NCI-H1694 (cell line): Measurements from ENCODE around the gene FADS6.
"Not testable (repeated sequence)": the region's sequence is repeated elsewhere in the genome, so short reads cannot be mapped to it uniquely, and the experiment has no call there.

ENCODE experiments used
- DNase-seq: peaks from one replicate; lab custom pipeline; 2025; lab: John Stamatoyannopoulos, UW

The FADS6 gene

DNA sequence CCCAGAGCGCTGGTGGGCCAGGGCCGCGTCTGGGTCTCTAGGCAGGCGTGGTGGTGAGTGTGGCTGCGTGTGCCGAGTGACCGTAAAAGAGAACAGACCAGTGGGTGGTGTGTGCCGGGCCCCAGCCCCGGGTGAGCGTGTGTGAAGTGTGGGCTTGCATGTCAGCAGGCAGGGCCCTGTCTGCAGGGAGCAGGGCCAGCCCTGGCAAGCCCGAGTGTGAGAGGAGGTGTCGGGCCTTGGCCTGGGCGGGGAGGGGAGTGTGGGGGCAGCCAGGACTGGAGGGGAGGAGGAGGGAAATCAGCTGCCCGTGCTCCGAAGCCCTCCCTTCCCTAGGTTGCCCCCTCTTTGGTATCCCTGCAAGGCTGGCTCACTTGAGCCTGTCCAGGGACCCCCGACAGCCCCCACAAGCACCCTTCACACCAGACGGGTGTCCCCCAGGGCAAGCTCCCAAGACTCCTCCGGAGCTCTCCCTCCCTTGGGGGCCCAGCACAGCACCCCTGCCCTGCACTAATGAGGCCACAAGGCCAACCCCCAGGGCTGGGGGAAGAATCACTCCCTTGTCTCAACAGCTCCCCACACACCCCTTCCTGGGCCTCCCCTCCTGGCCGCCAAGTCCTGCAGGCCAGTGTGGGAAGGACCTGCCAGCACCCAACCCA lies 27.7 kb upstream of the FADS6 start:
- no peak for DNase-seq

DNA sequence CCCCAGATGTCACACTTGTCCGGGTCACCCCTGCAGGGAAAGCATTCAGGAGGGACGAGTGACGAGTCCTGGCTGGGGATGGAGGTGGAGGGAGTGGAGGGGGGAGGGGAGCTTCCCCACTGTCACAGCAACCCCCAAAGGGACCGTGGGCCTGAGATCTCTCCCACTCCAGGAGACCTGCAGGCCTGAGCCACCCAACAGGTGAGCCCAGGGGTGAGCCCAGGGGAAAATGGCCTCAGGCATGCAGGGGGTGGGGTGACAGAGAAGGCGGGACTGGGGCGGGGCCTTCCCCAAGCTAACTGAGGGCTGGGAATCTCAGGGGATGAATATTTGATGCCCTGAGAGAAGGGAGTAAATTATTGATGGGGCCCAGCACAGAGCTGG lies 27.2 kb upstream of the FADS6 start:
- DNase-seq: no peak

DNA sequence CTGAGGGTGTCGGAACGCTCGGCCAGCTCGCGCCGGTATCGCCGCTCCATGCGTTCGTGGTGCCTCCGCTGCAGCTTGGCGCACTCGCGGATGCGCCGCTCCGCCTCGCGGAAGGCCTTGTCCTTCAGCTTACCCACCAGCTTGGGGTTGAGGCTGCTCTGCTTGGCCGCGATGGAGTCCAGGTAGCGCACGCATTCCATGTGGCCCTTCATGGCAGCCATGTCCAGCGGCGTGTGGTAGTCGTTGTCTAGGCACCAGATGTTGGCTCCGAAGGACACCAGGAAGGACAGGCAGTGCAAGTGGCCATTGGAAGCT lies 26.8 kb upstream of the FADS6 start:
- DNase-seq: no peak

DNA sequence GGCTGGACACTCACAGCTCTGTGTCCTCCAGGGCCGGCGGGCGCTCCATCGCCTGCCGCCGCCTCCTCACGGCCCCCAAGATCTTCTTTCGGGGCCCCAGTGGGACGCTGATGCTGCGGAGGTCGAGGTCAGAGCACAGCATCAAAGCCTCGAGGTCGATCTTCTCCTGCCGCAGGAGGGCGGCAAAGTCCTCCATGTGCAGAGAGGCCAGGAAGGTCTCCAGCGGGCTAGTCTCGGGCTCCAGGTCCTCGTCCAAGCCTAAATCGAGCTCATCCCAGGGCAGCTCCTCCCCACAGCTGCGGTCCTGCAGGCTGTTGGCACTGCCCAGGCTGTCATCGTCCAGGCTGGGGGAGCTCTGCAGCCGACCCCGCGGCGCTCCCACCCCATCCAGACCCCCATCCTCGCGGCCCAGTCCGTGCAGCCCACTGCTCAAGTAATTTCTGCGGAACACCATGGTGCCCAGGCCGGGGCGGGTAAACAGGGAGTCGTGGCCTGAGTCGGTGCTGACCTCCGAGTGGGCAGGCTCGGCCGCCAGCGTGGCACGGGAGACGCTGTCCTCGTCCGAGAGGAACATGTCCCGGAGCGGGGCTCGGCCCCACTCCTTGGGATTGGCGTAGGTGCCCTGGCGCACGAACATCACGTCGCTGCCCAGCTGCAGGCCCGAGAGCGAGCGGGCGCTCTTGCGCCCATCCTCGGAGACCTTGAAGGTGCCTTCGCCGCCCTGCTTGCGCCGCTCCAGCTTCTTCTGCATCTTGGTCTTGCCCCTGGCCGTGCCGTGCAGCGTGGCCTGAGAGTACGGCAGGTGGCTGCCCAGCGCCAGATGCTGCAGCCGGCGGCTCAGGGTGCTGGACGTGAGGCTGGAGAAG lies 26.2 kb upstream of the FADS6 start:
- DNase-seq: no peak

DNA sequence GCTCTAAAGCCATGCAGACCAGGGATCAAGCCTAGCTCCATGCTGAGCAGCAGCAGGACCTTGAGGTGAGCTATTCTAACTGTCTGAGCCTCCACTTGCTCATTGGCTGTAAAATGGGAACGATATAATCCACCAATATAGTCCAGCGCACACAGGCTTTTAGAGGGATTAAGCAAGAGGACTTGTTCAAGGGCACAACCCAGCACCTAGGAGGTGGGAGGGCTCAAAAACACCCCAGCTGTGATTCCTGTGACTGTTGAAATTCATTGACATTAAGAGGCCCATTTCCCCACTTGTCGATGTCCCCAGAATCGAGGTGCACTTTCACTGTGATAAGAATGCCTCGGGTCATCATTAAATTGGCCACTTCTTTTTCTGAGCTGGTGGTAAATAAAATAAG lies 25.5 kb upstream of the FADS6 start:
- DNase-seq: no peak

DNA sequence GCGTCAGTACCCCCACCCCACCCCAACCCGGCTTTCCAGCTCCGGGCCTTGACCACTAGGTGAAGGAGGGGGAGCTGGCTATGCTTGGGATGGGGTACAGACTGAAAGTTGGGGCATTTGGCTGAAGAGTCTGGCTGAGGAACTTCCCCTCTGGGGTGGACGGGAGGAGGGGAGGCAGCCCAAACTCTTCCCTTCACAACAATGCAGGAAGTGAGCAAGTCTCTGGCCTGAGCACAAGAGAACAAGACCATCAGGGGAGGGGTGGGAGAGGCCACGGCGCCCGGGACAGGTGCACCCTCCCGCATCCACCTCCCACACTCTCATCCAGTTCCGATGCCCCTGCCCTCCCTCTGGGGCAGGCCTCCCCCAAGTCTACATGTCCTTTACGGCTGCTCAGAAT lies 24.0 kb upstream of the FADS6 start:
- DNase-seq: no peak

DNA sequence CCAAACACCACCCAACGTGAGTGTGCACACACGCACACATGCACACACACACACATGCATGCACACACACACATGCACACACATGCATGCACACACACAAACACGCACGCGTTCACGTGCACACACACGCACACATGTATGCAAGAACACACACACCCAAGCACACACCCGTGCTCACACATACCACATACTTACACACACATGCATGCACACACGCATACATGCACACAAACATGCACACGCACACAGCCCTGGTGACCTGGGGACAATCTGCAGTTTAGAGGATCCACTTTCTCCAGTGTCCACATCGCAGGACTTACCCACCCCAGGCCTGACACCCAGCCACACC lies 23.4 kb upstream of the FADS6 start:
- DNase-seq: no peak

DNA sequence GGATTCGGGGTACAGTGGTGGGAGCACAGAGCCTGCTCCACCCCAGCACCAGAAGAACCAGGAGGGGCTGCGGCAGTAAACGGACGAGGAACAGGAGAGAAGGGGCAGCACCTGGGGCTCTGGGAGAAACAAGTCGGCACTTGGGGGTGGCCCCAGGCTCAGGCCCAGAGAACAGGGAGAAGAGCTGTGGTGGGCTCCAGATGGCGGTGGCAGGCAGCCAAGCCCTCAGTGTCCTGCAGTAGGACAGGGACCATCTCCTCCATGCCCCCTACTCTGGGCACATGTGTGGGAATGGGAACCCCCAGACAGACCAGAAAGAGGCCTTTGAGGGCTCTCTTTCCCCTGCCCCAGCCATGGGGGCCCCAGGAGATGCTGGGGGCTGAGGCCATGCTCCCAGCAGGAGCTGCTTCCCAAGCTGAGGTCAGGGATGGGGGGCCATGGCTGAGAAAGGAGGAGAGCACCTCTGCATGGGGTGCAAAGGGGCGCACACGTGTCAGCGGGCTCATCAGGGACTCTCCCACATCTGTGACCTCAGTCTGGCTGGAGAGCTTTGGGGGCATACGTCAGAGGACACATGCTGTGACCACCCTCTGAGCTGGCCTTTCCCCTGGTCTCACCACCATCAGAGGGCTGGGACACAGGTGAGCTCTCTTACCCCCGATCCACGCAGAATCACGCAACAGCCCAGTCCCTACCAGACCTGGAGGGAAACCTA lies 22.9 kb upstream of the FADS6 start:
- DNase-seq: no peak

DNA sequence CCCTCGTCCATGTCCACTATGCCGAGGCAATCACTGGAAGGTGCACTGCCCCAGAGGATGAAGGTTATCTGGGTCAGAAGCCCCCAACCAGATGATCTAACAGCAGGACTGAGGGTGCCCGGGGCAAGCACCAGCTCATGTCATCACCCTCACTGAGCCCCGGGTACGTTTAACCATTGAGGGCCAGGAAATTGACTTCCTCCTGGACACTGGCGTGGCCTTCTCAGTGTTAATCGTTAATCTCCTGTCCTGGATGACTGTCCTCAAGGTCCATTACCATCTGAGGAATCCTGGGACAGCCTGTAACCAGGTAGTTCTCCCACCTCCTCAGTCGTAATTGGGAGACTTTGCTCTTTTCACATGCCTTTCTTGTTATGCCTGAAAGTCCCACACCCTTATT lies 18.0 kb upstream of the FADS6 start:
- not testable (repeated sequence) for DNase-seq

DNA sequence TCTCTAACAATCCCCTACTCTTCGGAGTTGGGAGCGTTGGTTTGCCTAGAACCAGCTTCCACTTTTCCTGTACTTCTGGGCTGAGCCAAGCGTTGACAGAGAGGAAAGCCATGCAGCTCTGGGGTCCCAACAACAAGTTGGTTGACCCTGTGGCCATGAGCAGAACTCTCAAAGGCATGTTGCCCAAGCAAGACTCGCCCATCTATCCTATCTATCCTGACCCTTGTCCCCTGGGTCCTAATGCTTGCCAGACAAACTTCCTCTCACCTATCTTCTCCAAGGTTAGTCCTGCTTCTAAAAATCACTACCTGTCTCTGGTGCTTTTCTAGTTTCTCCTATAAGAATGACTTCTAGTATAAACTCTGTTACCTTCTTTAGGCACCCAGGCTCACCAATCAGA lies 15.7 kb upstream of the FADS6 start:
- DNase-seq: not testable (repeated sequence)

DNA sequence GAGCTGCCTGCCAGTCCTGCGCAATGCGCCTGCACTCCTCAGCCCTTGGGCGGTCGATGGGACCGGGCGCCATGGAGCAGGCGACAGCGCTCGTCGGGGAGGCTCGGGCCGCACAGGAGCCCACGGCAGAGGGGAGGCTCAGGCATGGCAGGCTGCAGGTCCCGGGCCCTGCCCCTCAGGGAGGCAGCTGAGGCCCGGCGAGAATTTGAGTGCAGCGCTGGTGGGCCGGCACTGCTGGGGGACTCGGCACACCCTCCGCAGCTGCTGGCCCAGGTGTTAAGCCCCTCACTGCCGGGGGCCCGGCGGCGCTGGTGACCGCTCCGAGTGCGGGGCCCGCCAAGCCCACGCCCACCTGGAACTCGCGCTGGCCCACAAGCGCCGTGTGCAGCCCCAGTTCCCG lies 13.6 kb upstream of the FADS6 start:
- no peak for DNase-seq

DNA sequence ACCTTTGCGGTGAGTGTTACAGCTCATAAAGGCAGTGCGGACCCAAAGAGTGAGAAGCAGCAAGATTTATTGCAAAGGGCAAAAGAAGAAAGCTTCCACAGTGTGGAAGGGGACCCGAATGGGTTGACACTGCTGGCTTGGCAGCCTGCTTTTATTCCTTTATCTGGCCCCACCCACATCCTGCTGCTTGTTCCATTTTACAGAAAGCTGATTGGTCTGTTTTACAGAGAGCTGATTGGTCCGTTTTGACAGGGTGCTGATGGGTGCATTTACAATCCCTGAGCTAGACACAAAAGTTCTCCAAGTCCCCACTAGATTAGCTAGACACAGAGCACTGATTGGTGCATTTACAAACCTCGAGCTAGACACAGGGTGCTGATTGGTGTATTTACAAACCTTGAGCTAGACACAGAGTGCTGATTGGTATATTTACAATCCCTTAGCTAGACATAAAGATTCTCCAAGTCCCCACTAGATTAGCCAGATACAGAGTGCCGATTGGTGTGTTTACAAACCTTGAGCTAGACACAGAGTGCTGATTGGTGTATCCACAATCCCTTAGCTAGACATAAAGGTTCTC lies 12.9 kb upstream of the FADS6 start:
- DNase-seq: not testable (repeated sequence)

DNA sequence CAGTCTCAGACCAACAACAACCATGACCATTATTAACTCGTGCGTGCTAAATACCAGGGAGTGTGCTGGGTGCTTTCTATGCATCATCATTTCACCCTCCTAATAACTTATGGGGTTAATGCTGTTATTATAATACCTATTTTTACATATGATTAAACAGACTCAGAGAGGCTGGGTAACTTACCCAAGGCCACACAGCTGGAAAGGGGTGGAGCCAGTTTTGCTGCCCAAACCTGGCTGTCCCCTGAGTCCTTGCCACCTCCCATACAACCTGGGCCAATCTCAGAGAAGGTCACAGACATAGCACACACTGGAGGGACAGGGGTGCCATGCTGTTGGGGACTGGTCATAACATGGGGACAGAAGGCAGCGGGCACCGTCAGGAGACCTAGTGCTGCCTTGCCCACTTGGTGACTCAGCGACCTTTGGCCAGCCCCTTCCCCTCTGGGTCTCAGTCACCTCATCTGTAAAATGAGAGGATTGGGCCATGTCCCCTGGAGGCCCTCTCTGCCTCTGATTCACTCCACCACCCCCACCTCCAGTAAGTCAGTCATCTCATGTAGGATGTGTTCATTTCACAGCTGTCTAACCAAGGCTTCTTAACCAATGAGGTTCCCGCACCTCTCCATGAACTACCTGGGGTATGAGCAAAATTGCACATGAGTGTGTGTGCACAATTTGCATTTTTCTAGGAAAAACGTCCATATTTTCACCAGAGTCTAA lies 11.4 kb upstream of the FADS6 start:
- no peak for DNase-seq

DNA sequence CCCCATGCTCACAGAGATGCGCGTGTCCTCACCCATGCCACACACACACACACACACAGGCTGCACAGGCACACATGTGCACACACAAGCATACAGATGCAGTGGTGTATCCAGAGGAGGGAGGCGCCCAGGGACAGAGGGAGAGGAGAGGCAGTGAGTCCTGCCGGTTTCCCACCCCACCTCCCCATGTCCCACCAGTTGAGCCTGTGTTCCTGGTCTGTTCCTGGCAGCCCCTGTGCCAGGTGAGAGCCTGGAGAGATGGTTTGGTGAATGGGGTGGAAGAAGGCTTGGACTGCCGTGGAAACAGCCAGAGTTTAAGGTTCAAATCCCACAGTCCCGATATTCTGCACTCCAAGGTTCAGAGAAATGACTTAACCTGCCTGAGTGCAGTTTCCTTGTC lies 10.2 kb upstream of the FADS6 start:
- no peak for DNase-seq

DNA sequence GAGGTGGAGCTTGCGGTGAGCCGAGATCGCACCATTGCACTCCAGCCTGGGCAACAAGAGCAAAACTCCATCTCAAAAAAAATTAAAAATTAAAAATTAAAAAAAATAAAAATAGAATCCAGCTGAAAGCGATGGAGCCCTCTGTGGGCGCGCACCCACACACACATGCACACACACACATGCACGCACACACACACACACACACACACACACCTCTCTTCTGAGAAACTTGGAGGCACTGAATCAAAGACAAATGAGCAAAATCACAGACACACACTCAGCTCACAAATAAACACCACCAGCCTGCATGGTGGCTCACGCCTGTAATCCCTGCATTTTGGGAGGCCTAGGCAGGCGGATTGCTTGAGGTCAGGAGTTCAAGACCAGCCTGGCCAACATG lies 9.6 kb upstream of the FADS6 start:
- no peak for DNase-seq

DNA sequence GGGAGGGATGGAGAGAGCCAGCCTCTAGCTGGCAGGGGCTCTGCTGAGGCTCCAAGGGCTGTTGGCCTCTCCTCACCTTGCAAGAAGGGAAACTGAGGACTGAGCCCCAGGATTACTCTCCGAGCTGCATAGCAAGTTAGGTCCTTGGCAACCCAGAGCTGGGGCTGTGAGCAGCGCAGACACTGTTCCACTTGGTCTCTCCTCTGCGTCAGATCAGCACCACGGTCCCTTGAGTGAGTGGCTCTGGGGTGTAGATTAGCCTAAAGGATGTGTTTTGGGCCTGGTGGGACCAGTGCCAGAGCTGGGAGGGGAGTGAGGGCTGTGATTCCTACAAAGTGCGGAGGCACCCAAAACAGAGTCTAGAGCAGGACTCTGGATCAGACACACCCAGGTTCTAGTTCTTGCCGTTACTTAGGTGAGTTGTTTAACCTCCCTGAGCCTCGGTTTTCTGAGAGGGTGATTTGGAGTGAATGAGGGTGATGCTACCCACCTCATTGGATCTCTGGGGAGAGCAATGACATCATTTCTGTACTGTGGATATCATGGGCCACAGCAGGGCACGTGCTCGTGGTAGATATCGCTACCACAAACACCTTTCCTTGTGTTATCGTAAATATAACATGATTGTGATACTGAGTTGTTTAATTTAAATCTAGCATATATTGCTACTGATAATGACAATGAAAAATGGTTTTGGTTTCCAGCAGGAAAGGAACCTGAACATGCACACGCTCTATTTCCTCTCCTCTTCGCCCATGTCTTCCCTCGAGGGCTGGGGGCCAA lies 8.1 kb upstream of the FADS6 start:
- DNase-seq: no peak

DNA sequence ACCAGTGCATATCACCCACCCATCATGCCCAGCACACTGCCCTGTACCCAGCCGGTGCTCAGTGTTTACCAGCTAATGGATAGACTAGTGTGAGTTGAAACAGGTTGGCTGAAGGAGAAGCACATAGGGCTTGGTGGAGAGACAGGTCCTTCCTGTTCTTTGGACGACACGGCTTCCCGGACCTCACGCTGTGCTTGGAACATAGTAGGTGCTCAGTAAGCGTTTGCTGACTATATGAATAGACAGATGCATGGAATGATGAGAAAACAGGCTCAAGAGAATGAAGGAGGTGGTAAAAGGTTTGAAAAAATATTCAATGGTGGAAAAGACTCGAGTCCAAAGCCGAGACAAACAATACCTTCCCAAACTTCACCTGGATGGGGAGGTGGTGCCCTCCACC lies 6.8 kb upstream of the FADS6 start:
- DNase-seq: no peak

DNA sequence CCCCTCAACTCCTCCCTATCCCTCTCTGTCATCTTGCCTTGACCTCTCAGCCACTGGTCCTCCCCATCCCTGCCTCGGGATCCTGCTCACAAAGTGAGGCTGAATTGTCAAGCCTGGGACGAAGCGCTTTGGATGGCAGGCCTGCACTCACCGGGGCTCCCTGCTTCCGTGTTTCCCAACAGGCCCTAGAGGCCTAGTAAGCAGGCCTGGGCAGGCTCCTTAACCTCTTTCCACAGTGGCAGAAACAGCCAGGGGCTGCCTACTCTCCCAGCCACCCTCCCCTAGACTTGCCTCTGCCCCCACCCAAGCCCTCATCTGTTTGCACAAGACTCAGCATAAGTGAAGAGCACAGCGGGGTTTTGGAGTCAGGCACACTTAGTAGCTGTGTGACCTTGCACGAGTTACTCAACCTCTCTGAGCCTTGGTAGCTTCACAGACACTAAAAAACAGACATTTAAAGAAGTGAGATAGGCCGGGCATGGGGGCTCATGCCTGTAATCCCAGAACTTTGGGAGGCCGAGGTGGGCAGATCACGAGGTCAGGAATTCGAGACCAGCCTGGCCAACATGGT lies 5.0 kb upstream of the FADS6 start:
- no peak for DNase-seq

DNA sequence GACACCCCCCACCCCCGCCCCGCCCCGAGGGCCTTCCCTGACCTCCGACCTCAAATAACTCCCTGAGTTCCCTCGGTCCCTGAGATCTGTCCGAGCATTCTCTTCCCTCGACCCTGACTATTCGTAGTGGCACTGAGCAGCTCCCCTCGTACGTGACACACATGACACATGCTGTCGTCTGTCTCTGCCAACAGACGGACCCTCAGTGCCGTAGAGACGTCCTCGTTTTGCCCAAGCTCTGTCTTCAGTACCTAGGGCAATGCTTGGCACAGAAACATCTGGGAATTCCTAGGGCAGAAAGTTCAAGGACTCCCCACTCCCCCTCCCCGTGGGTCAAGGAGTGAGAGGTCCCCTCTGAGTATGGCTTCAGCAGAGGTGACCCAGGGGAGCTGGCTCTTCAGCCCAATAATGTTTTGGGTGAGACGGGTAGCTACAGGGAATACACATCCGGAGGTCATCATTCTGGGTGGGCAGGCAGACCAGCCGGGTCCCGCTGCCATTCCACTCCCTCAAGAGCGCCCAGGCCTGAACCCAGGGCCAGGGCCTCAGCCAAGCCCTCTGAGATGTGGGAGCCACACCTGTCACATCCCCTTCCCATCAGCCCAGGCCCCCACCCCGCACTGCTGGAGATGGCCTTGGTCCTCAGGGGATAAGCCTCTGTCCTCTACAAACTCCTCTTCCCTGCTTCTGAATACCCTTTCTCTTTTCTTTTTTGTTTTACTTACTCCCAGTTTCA lies 671 bp upstream of the FADS6 start:
- DNase-seq: no peak

DNA sequence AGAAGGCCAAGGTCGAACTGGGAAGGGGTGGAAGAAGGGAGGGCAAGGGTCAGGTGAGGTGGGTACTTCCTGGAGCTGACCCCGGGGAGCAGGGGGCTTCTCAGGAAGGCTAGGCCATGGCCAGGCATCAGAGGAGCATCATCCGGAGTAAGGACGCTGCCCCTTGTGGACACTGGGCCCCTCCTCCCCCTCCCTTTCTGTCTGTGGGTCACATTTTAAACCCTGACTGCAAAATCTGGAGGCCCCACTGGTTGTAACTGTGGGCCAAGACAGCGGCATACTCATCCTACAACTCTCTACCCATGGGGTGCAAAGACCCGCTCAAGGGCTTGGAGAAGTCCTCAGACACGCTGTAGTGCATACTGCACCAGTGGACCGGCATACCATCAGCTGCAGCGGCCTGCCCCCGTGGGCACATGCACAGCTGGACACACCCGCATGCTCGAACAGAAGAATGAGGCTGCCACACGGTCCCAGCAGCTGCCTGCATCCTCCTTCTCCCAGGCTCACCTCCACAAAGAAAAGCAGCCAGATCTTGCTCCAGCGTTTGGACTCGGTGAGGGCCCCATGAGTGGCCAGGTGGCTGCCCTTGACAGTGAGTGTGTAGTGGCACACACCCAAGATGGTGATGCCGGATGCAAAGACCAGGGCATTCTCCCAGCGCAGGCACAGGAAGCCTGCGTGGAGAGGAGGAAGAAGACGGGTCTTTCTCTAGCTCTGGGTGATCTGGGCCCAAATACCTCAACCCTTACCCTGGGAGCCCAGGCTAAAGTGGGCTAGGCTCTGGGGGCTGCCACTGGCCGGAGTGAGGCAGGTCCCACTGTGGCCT lies 1.2 kb downstream of the FADS6 start:
- DNase-seq: no peak
